Peyer's patch (tissue), 4 donors: ENCODE results near the gene RAB7A.
"Not testable (repeated sequence)": the region's sequence is repeated elsewhere in the genome, so short reads cannot be mapped to it uniquely, and the experiment has no call there.

ENCODE experiments used
- CTCF ChIP-seq, 6 experiments: fragments of 450-650 bp in 4 of 6; fragments of 200-600 bp in 2 of 6; sonication (generic) in 1 of 6; IDR thresholded peaks; one replicate each; pipeline ENCODE4 v1.5.1; 2017 to 2019; ENCODE audit warnings: antibody characterized with exemption in 6 of 6, mild to moderate bottlenecking in 3 of 6, moderate library complexity in 1 of 6
- POLR2A ChIP-seq, 2 donors: fragments of 450-650 bp; IDR thresholded peaks; one replicate each; pipeline ENCODE4 v1.5.1; 2017; ENCODE audit warnings: antibody characterized with exemption in 2 of 2, mild to moderate bottlenecking in 2 of 2, moderate library complexity in 2 of 2

GRCh38 chr3:128830762-128831161, 104.8 kb downstream of the RAB7A start:
- TF ChIP-seq CTCF, POLR2A (IDR thresholded peaks at IDR 0.05): not testable (repeated sequence)
